GM18508 (cell line): Measurements from ENCODE around the gene TNFRSF14.

ENCODE experiments used
- ATAC-seq: cut with Tn5 transposase; IDR thresholded peaks from one replicate; pipeline ENCODE4 v1.9.1; 2021; ENCODE audit warnings: moderate number of reproducible peaks; ENCODE audit not compliant: insufficient read depth, unreplicated experiment

The TNFRSF14 gene

GRCh38 chr1:2585318-2586092, 29.3 kb downstream of the TNFRSF14 start:
- ATAC-seq, result no peak

DNA sequence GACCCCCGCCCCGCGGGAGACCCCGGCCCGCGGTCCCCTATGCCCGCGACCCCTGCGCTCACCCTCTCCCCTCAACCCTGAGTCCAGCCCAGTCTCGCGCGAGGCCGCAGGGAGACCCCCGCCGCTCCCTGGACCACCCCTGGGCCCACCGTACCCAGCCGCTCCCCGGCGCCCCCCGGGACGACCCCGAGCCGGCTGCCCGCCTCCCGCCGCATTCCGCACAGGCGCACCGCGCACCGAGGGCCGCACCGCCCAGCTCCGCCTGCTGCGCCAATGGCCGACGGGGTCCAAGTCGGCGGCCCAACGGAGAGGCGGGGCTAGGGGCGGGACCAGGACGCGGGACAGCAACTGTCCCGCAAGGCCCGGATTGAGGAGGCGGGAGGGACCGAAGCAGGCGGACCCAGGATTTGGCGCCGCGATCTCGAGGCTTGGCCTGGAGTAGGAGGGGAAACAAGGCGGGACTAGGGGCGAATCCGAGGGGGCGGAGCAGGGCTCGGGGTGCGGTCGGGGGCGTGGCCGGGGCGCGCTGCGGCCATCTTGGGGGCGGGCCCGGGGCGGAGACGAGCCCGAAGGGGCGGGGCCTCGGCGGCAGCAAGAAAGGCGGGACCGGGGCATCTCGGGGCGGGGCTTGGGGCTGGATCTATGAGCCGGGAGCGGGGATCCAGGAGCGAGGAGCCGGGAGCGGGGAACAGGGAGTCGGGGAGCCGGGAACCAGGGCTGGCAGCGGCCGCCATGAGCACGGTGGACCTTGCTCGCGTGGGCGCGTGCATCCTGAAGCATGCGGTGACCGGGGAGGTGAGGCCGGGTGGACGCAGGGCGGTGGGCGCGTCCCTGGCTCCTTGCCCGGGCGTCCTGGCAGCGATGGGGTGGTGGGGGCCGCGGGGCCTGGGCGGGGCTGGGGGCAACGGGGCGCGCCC, 30.2 kb downstream of the TNFRSF14 start, which contains the start of gene PRXL2B:
TSS of gene PRXL2B (plus strand) at position 624 of the 917 bp plus-strand sequence. CDS start at position 733, 109 bp downstream.
- no peak for ATAC-seq

GRCh38 chr1:2587071-2587859, 31.1 kb downstream of the TNFRSF14 start:
- no peak for ATAC-seq

DNA sequence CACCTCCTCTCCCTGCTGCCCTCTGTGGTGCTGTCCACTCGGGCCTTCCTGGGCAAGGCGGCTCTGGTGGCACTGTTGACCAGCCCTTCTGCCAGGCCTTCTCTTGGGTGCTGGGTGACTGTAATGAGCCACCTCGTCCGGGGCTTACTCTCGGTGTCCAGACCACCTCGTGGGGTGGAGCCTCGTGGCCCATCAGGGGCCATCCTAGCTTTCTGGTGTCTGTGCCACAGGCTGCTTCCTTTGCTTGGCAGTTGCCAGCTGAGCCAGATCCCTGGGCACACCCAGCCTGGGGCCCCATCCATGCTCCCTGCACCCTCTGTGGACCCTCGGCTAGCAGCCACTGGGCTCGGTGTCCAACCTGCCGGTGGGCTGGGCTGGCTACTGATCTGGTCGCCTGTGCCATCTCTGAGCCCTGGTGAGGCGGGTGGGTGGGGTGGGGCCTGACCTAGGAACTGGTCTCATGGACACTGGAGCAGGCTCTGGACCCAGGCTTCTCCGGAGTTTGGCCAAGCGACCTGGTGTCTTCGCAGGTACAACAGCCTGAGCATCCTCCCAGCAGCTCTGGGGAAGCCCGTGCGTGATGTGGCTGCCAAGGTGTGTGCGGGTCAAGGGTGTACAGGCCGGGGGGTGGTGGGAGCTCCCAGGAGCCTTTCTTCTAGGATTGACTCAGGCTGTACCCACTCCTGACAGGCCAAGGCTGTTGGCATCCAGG, 31.8 kb downstream of the TNFRSF14 start:
- ATAC-seq, result no peak

- no peak for ATAC-seq
These were observed 32.7 kb downstream of the TNFRSF14 start for GRCh38 chr1:2588661-2589430.

- no peak for ATAC-seq
These were observed 33.5 kb downstream of the TNFRSF14 start for GRCh38 chr1:2589431-2590232.

- ATAC-seq, result no peak
These were observed 34.3 kb downstream of the TNFRSF14 start for GRCh38 chr1:2590233-2591141.

GRCh38 chr1:2591233-2591580, 35.0 kb downstream of the TNFRSF14 start:
- no peak for ATAC-seq

DNA sequence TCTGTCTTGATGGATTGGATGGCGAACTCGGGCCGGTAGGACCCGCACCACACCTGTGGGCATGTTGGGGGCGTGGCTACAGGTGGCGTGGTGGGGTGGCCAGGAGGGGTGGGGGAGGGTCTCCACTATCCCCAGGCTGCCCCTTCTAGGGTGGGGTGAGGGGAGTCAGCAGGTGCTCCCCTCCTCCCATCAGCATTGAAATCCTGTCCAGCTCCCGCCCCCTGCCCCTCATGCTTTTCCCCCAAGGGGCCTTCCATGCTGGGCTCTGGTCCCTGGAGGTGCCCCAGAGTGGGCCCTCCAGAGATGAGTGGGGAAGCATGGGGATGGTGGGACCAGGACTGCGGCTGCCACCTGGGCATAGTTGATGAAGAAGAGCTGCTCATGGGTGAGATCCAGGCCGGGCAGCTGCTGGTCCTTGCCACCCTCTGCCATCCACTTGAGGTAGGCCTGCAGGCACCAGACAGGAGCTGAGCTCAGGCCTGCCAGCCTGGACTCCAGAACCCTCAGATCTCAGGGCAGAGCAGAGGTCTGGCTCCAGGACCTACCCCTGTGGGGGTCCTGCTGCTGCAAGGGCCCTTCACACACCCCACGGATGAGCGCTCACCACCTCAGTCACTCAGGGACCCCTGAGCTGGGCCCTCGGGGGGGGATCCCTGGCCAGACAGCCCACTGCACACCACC, 35.5 kb downstream of the TNFRSF14 start:
- no peak for ATAC-seq

DNA sequence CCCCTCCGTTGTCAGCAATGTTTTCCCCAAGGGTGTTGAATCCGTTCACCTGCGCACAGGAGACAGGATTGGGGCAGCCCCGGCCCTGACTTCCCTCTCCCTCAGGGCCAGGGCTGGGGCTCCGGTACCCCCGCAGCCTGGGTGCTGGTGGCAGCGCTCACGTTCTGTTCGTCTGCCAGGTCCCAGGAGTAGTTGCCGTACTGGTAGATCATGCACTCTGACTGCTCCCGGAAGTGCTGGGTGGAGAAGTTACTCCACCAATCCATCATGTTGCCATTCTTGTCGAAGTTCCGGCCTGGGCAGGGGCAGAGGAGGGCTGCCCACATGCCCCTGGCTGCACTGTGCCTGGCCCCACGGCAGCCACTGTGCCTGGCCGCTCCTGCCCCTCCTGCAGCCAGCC, 36.5 kb downstream of the TNFRSF14 start:
- ATAC-seq, result no peak

GRCh38 chr1:2593251-2593878, 37.2 kb downstream of the TNFRSF14 start:
- no peak for ATAC-seq

DNA sequence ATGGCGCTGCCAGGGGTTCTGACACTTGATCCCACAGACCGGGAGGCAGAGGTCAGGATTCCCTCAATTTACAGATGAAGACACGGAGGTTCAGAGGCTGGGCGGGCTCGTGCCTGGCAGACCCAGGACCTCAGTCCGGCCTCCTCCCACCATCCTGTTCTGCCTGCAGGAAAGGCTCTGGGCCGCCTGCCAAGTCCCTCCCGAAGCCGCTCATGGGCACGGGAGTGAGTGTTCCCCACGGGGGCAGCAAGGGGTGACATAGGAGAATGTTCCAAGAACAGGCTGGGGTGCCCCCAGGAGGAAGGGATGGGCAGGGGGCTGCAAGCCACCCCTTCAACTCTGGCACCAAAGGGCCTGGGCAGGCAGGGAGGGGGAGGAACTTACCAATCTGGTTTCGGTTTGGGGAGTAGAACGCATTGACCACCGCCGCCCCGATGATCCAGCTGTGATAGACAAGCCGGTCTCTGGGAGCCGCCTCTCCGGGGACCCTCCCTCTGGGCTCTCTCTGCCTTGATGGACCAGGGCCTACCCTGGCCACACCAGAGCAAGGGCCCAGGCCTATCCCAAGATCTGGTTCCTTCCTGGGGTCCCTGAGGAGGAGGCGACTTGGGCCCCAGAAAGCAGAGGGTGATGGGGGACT, 38.0 kb downstream of the TNFRSF14 start:
- ATAC-seq, result no peak

DNA sequence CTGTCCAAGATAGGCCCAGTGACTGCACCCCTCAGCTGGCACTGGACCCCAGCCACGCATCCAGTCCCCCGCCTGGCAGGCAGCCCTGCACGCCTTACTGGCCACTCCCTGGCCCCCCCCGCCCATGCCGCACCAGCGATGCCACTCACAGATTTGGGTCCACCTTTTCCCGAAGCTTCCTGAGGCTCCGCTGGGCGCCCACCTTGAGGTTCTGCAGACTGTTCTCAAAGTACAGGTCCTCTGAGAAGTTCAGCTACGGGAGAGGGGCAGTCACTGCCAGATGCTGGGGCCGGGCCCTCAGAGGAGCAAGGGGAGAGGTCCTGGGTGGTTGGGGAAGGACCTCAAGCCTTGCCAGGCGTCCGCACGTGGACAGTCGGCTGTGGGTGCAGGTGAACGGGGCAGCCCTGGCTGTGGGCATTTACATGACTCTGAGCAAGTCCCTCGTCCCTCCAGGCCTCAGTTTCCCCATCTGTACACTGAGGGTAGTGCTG, 38.5 kb downstream of the TNFRSF14 start:
- no peak for ATAC-seq

- no peak for ATAC-seq
These were observed 39.2 kb downstream of the TNFRSF14 start for GRCh38 chr1:2595261-2595811.

DNA sequence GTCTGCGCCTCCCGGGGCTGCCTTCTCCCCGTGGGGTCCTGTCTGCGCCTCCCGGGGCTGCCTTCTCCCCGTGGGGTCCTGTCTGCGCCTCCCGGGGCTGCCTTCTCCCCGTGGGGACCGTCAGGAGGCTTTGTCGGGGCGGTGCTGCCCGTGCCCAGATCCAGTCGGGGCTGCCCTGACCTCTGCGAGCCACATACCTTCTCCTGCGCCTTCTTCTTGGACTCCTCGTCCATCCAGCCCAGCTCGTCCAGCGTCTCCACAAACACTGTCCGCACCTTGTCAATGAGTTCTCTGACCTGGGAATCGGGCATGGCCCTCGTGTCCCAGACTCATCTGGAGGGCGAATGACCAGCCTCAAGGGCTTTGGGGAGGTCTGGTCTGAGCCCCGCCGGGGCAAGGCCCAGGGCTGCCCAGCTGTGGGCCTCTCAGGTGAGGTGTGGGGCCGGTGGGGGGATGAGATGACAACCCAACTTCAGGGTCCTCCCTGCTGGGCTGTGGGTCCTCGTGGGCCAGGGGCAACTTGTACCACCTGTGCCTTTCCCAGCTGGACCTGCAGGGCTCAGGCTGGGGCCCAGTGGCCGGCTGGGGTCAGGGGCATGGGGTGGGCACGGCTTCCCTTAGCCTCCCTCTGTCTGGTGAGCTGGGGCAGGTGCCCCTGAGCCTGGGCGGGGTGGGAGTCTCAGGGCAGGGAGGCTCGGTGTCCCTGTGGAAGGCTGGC, 39.8 kb downstream of the TNFRSF14 start:
- ATAC-seq, result no peak
